Stomach (tissue), 4 donors: ENCODE measurements around the gene DOCK3.

Experiments used
- CTCF ChIP-seq, 7 experiments: fragments of 450-650 bp in 4 of 7; fragments of 200-600 bp in 3 of 7; sonication (generic) in 3 of 7; IDR thresholded peaks; one replicate each; pipeline ENCODE4 v1.5.1; 2016 to 2019; ENCODE audit warnings: antibody characterized with exemption in 7 of 7, control low read depth in 2 of 7, mild to moderate bottlenecking in 1 of 7
- EP300 ChIP-seq: sonication (generic); formaldehyde crosslinking; IDR thresholded peaks from one replicate; pipeline ENCODE4 v1.6.1; 2017; ENCODE audit warnings: antibody characterized with exemption
- POLR2A ChIP-seq, 4 donors: fragments of 450-650 bp; IDR thresholded peaks; one replicate each; pipeline ENCODE4 v1.6.1; 2016; ENCODE audit warnings: antibody characterized with exemption in 4 of 4, control low read depth in 2 of 4, mild to moderate bottlenecking in 1 of 4, moderate library complexity in 1 of 4
- POLR2AphosphoS5 ChIP-seq, 3 donors: sonication (generic); formaldehyde crosslinking; IDR thresholded peaks; one replicate each; pipeline ENCODE4 v1.6.1; 2016; ENCODE audit warnings: antibody characterized with exemption in 3 of 3

- no peak for TF ChIP-seq EP300
- TF ChIP-seq CTCF (IDR thresholded peaks at IDR 0.05), result no peak
- no peak for TF ChIP-seq POLR2A (IDR thresholded peaks at IDR 0.05)
- TF ChIP-seq POLR2AphosphoS5 (IDR thresholded peaks at IDR 0.05), result no peak
Observed at GRCh38 chr3:50637011-50637410, 37.7 kb upstream of the DOCK3 start.
